Astrocyte (in vitro differentiated cells and primary cell): ENCODE measurements around the gene VPS13C.

Source experiments
- CTCF ChIP-seq: IDR thresholded peaks from 2 replicates; pipeline ENCODE4 v1.5.1; 2011; ENCODE audit warnings: low read depth, mild to moderate bottlenecking, inconsistent platforms, low read length, moderate library complexity; ENCODE audit not compliant: insufficient read depth
- EZH2 ChIP-seq: IDR thresholded peaks from 2 replicates; pipeline ENCODE4 v1.6.1; 2012; ENCODE audit warnings: mild to moderate bottlenecking, low read length, inconsistent platforms; ENCODE audit not compliant: insufficient read depth

GRCh38 chr15:61820212-61820611 lies 240.0 kb downstream of the VPS13C start:
- TF ChIP-seq CTCF (no peak), EZH2 (no peak)
